ENCODE results near the gene CFAP91.

The CFAP91 gene

DNA sequence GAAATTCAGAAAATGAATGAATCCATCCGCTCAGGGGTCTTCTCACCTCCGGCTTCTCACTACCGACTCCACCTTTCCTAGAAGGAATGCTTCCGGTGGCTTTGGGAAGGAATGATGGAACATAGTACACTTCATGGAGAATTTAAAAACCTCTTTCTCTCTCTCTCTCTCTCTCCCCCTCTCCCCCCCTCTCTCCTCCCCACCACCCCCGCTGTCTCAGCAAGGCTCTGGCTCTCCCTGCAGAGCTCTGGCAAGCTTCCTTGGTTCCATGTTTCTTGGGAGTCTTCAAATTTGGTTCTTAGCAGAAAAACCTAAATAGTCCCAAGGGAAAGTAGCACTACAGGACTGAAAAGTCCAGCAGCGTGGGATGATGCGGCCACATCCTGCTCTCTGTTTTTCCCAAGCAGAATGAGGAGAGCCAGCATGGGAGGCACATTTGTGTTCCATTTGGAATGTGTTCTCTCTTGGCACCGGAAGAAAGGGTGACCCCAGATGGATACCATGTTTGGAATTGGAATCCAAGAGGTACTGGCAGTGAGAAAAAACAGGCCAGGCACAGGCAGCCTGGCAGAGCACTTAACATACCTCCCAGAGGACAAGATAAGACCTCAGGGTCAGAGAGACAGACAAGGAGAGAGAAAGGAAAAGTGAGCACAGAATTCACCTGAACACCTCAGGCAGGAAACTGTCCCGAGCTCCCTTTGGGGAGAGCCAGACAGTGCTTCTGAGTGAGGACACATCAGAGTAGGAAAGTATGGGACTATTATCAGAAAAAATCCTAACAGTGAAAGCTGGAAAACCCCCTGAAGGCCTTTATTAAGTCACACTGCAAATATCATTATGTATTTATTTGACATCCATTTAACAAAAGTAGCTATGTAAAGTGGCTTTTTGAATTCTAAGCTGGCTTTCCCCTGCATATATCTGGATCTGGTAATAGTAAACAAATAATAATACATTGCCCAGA lies 42.1 kb upstream of the CFAP91 start, which contains the start of gene POPDC2:
POPDC2 (minus strand) TSS at position 116 of the 967 bp plus-strand sequence. CDS start 166 bp downstream, outside the sequence.
- CTCF ChIA-PET, result no interaction called here
- POLR2A ChIA-PET, result no interaction called here
- no peak for DNase-seq (ENCODE audit: extremely low spot score)
- TF ChIP-seq CTBP1 (IDR thresholded peaks at IDR 0.05; ENCODE audit: borderline replicate concordance) (no peak), HDGF (IDR thresholded peaks at IDR 0.05; ENCODE audit: borderline replicate concordance) (no peak), L3MBTL2 (conservative IDR thresholded peaks at IDR 0.05) (no peak), ZNF384 (IDR thresholded peaks at IDR 0.05) (no peak), FOXK2 (IDR thresholded peaks at IDR 0.05) (no peak), SP1 (IDR thresholded peaks at IDR 0.05) (no peak), FOXM1 (IDR thresholded peaks at IDR 0.05; ENCODE audit: borderline replicate concordance) (no peak), FOXA1 (IDR thresholded peaks at IDR 0.05) (no peak), SUZ12 (IDR thresholded peaks at IDR 0.05) (no peak), BHLHE40 (IDR thresholded peaks at IDR 0.05; ENCODE audit: borderline replicate concordance) (no peak), TARDBP (IDR thresholded peaks at IDR 0.05) (no peak), ELF4 (IDR thresholded peaks at IDR 0.05) (no peak)
- TF ChIP-seq, protein P1, sequence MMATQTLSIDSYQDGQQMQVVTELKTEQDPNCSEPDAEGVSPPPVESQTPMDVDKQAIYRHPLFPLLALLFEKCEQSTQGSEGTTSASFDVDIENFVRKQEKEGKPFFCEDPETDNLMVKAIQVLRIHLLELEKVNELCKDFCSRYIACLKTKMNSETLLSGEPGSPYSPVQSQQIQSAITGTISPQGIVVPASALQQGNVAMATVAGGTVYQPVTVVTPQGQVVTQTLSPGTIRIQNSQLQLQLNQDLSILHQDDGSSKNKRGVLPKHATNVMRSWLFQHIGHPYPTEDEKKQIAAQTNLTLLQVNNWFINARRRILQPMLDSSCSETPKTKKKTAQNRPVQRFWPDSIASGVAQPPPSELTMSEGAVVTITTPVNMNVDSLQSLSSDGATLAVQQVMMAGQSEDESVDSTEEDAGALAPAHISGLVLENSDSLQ (IDR thresholded peaks at IDR 0.05), result no peak

- TF ChIP-seq NFRKB (IDR thresholded peaks at IDR 0.05) (no peak), HDGF (IDR thresholded peaks at IDR 0.05; ENCODE audit: borderline replicate concordance) (no peak), FOXM1 (IDR thresholded peaks at IDR 0.05; ENCODE audit: borderline replicate concordance) (no peak), ZNF384 (IDR thresholded peaks at IDR 0.05) (no peak)
- POLR2A ChIA-PET, result interaction anchor here (0.7 to 1.4 kb wide), 2 partner anchors 10 to 25 kb away, joined by 3 to 4 read pairs; no protein-coding TSS in a partner anchor
- no peak for DNase-seq (ENCODE audit: extremely low spot score)
- CTCF ChIA-PET, result interaction anchor here (0.7 kb wide), 1 partner anchor 279 kb away, joined by 3 read pairs; no protein-coding TSS in a partner anchor
Measured at GRCh38 chr3:119662604-119663373, 40.0 kb upstream of the CFAP91 start.

DNA sequence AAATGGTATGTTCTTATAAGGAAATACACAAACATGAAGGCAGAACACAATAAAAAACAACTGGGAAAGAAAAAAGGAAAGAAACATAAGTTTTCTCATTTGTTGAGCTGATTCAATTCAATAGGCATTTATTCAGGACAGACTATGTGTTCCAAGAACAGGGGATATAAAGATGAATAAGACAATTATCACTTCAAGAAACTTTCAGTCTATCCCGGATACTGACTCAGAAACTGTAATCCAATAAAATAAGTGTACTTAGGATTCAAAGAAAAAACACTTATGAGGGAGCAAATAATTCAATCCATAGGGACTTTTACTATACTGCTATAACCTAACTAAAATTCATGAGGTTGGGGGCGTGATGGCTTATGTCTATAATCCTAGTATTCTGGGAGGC lies 38.9 kb upstream of the CFAP91 start:
- ChIA-PET CTCF (no interaction called here), POLR2A (no interaction called here)
- TF ChIP-seq LEF1 (IDR thresholded peaks at IDR 0.05; ENCODE audit: borderline replicate concordance) (no peak), FOXK2 (IDR thresholded peaks at IDR 0.05) (no peak)
- no peak for DNase-seq (ENCODE audit: extremely low spot score)

DNA sequence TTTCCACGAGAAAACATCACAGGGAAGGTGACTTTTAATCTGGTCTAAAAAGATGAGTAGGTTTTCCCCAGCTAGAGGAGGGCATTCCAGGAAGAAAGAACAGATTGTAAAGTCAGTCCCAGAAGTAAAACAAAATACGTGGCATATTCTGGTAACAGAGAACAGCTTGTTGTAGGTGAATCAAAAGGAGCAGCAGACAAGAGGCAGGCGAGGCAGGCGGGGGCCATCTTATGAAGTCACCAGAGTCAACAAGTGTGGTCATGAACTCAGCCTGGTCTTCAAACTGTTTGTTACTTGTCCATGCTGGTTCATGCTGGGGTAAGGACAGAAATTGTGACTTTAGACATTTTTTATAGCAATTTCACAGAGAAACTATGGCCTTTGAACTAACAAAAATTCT lies 38.5 kb upstream of the CFAP91 start:
- POLR2A ChIA-PET, result interaction anchor here (1.4 kb wide), 1 partner anchor 12 kb away, joined by 5 read pairs; the partner anchor contains the start of gene COX17
- TF ChIP-seq FOXM1 (IDR thresholded peaks at IDR 0.05; ENCODE audit: borderline replicate concordance) (no peak), FOXK2 (IDR thresholded peaks at IDR 0.05) (no peak), BHLHE40 (IDR thresholded peaks at IDR 0.05; ENCODE audit: borderline replicate concordance) (no peak), TARDBP (IDR thresholded peaks at IDR 0.05) (no peak), SP1 (IDR thresholded peaks at IDR 0.05) (no peak), ELF4 (IDR thresholded peaks at IDR 0.05) (no peak), ARNT (IDR thresholded peaks at IDR 0.05) (no peak), NFRKB (IDR thresholded peaks at IDR 0.05) (no peak), L3MBTL2 (conservative IDR thresholded peaks at IDR 0.05) (no peak), LEF1 (IDR thresholded peaks at IDR 0.05; ENCODE audit: borderline replicate concordance) (no peak), SUZ12 (IDR thresholded peaks at IDR 0.05) (no peak), ZNF384 (IDR thresholded peaks at IDR 0.05) (no peak), CTBP1 (IDR thresholded peaks at IDR 0.05; ENCODE audit: borderline replicate concordance) (no peak)
- TF ChIP-seq, protein P1 (IDR thresholded peaks at IDR 0.05), result no peak
- DNase-seq (ENCODE audit: extremely low spot score), result no peak
- CTCF ChIA-PET, result no interaction called here

GRCh38 chr3:119664850-119665379 lies 37.9 kb upstream of the CFAP91 start:
- POLR2A ChIA-PET, result interaction anchor here (1.4 kb wide), 1 partner anchor 12 kb away, joined by 5 read pairs; the partner anchor contains the start of gene COX17
- TF ChIP-seq FOXK2 (IDR thresholded peaks at IDR 0.05) (no peak), BHLHE40 (IDR thresholded peaks at IDR 0.05; ENCODE audit: borderline replicate concordance) (no peak), HDGF (IDR thresholded peaks at IDR 0.05; ENCODE audit: borderline replicate concordance) (no peak), ELF4 (IDR thresholded peaks at IDR 0.05) (no peak), FOXM1 (IDR thresholded peaks at IDR 0.05; ENCODE audit: borderline replicate concordance) (no peak), LEF1 (IDR thresholded peaks at IDR 0.05; ENCODE audit: borderline replicate concordance) (no peak), SUZ12 (IDR thresholded peaks at IDR 0.05) (no peak), FOXA1 (IDR thresholded peaks at IDR 0.05) (no peak), ZNF384 (IDR thresholded peaks at IDR 0.05) (no peak), TARDBP (IDR thresholded peaks at IDR 0.05) (no peak), NFRKB (IDR thresholded peaks at IDR 0.05) (no peak), L3MBTL2 (conservative IDR thresholded peaks at IDR 0.05) (no peak), SP1 (IDR thresholded peaks at IDR 0.05) (no peak), CTBP1 (IDR thresholded peaks at IDR 0.05; ENCODE audit: borderline replicate concordance) (no peak), ARNT (IDR thresholded peaks at IDR 0.05) (no peak)
- TF ChIP-seq, protein P1 (IDR thresholded peaks at IDR 0.05), result no peak
- CTCF ChIA-PET, result no interaction called here
- no peak for DNase-seq (ENCODE audit: extremely low spot score)

All from HEK293T (cell line).